Kidney (tissue), 14 donors: Measurements from ENCODE around the gene LDLRAD4. TPM values are rescaled to one million over a fixed set of nuclear protein-coding genes. Genes with fewer than 3 reads are reported as not detected.

Experiments used
- DNase-seq, 5 donors: peaks; one replicate each; pipeline ENCODE4 v3.0.0-alpha.2; 2013 to 2020
- FAIRE-seq: peaks from 2 replicates; lab custom pipeline; 2012; peaks lifted over from hg19 to GRCh38; lab: Jason Lieb, UNC
- H3K27ac ChIP-seq, 2 donors: one replicate each; pipeline ENCODE4 v1.7.0; 2013; ENCODE audit warnings: low read depth in 2 of 2, low read length in 2 of 2, inconsistent platforms in 1 of 2
- H3K27me3 ChIP-seq: one replicate; pipeline ENCODE4 v1.7.1; 2013; ENCODE audit warnings: low read length, inconsistent platforms; ENCODE audit not compliant: control insufficient read depth, insufficient read depth
- H3K36me3 ChIP-seq, 3 donors: one replicate each; pipeline versions ENCODE4 v1.7.0 to v1.7.1; 2013; ENCODE audit warnings: low read length in 3 of 3, control low read depth in 1 of 3, inconsistent platforms in 1 of 3; ENCODE audit not compliant: insufficient read depth in 3 of 3, control insufficient read depth in 2 of 3
- H3K4me1 ChIP-seq, 3 donors: one replicate each; pipeline versions ENCODE4 v1.7.0 to v1.7.1; 2013; ENCODE audit warnings: low read length in 3 of 3, inconsistent platforms in 1 of 3, low read depth in 1 of 3; ENCODE audit not compliant: control insufficient read depth in 2 of 3, insufficient read depth in 2 of 3
- H3K4me3 ChIP-seq, 3 donors: one replicate each; pipeline versions ENCODE4 v1.7.0 to v1.8.1; 2013; ENCODE audit warnings: low read length in 3 of 3, control low read depth in 1 of 3, inconsistent platforms in 1 of 3
- H3K9ac ChIP-seq, 3 donors: one replicate each; pipeline versions ENCODE4 v1.7.0 to v1.7.1; 2013; ENCODE audit warnings: low read length in 3 of 3, control low read depth in 1 of 3, inconsistent platforms in 1 of 3
- H3K9me3 ChIP-seq, 3 donors: one replicate each; pipeline versions ENCODE4 v1.7.0 to v1.7.1; 2013; ENCODE audit warnings: low read length in 3 of 3, control low read depth in 1 of 3, inconsistent platforms in 1 of 3; ENCODE audit not compliant: control insufficient read depth in 2 of 3, insufficient read depth in 1 of 3
- CTCF ChIP-seq: IDR thresholded peaks from 3 replicates; pipeline ENCODE4 v1.5.1; 2012; ENCODE audit warnings: mild to moderate bottlenecking, moderate library complexity, borderline replicate concordance; ENCODE audit not compliant: insufficient read depth; ENCODE audit errors: extremely low read depth
- intact Hi-C: fragments of 100-400 bp; cut with DNase I; formaldehyde crosslinking; loops from one replicate; pipeline ENCODE4 v1.11.1; 2022
- polyA plus RNA-seq: library from polyadenylated mRNA; stranded (reverse); fragments of 350-450 nt; fragmentation: Illumina TruSeq; extraction: RNeasy Lipid Tissue Mini Kit (QIAGEN cat#74804); gene quantifications from one replicate; pipeline ENCODE4 v1.2.3, GENCODE V29; 2014; ENCODE audit warnings: low read depth, low replicate concordance; ENCODE audit not compliant: insufficient read depth
- total RNA-seq: library from RNA; stranded (reverse); fragmentation: NEBNext Ultra II Directional; extraction: Animal tissue kit (Norgen Biotek cat#: 25700); gene quantifications from one replicate; pipeline ENCODE4 v1.2.1, GENCODE V29; 2021
- donor health status: control.
- donor health status: control.
- donor health status: control.
- donor health status: control.
- donor health status: control.
- donor health status: DM: yes; HTN: yes; CAD: no.
- donor health status: Normal renal cell carcinoma (clear cell type).

Gene LDLRAD4
- total and polyA plus RNA-seq, 2 donors from 2014 or later = 2.3 to 42.3 TPM

GRCh38 chr18:13192970-13193369 is 25.6 kb upstream of the LDLRAD4 start:
- intact Hi-C loops = no loop called here
- DNase-seq = no peak
- no peak for TF ChIP-seq CTCF
- Histone ChIP-seq H3K9me3 (no peaks in the 10 kb centered on the region), H3K4me1 (no peaks in the 10 kb centered on the region), H3K4me3 (no peak overlapping the region), H3K9ac (no peak overlapping the region), H3K36me3 (no peaks in the 10 kb centered on the region), H3K27me3 (no peaks in the 10 kb centered on the region), H3K27ac (no peak overlapping the region)
- no peak for FAIRE-seq

- H3K9ac ChIP-seq = no peak overlapping the region
- H3K4me1 ChIP-seq = no peaks in the 10 kb centered on the region
- no peak overlapping the region for H3K27ac ChIP-seq
- FAIRE-seq (no peak), DNase-seq (no peak)
- H3K36me3 ChIP-seq = no peaks in the 10 kb centered on the region
- intact Hi-C loops = no loop called here
- peaks cover 0 to 5% (median 0%) of the 10 kb centered on the region in 3 donors for H3K9me3 ChIP-seq
- H3K4me3 ChIP-seq = no peak overlapping the region
- TF ChIP-seq CTCF = no peak
- no peaks in the 10 kb centered on the region for H3K27me3 ChIP-seq
These were observed 24.3 kb upstream of the LDLRAD4 start for GRCh38 chr18:13194239-13194638.

DNA sequence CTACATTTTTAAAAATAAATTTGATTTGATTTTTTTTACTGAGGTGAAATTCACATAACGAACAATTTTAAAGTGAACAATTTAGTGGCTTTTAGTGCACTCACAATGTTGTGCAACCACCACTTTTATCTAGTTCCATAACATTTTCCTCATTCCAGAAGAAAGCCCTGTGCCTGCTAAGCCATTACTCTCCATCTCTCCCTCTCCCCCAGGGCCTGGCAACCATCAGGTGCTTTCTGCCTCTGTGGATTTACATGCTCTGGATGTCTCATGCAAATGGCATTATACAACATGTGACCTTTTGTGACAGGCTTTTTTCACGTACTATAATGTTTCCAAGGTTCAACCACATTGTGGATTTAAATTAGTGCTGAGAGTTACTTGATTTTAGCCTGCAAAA is 19.9 kb upstream of the LDLRAD4 start:
- Histone ChIP-seq H3K9me3 (peaks cover 0 to 10% (median 0%) of the 10 kb centered on the region in 3 donors), H3K27ac (no peak overlapping the region), H3K27me3 (no peaks in the 10 kb centered on the region), H3K4me1 (no peaks in the 10 kb centered on the region), H3K9ac (no peak overlapping the region), H3K36me3 (no peaks in the 10 kb centered on the region), H3K4me3 (no peak overlapping the region)
- DNase-seq (no peak), FAIRE-seq (no peak)
- TF ChIP-seq CTCF = no peak
- intact Hi-C loops = no loop called here

DNA sequence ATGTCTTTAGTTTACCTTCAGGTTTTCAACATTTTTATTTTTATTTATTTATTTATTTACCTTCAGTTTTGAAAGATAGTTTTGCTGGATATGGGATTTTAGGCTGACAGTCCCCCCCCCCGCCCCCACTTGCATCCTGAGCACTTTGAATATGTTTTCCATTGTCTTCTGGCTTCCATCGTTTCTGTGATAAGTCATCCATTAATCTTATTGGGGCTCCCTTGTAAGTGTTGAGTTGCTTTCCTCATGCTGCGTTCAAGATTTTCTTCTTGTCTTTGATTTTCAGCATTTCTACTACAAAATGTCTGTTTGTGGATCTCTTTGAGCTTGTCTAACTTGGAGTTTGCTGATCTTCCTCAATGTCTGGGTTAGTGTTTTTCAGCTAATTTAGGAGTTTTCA is 19.4 kb upstream of the LDLRAD4 start:
- no peak for DNase-seq

More for the DNA sequence above, 19.4 kb upstream of the LDLRAD4 start:
- FAIRE-seq = no peak
- H3K4me3 ChIP-seq = no peak overlapping the region
- H3K27ac ChIP-seq = no peak overlapping the region
- no peaks in the 10 kb centered on the region for H3K4me1 ChIP-seq
- no peak overlapping the region for H3K9ac ChIP-seq
- peaks cover 0 to 10% (median 0%) of the 10 kb centered on the region in 3 donors for H3K9me3 ChIP-seq
- TF ChIP-seq CTCF = no peak
- intact Hi-C loops = no loop called here
- H3K36me3 ChIP-seq = no peaks in the 10 kb centered on the region
- H3K27me3 ChIP-seq = no peaks in the 10 kb centered on the region
